ENCODE measurements around the gene CHMP1A.

DNA sequence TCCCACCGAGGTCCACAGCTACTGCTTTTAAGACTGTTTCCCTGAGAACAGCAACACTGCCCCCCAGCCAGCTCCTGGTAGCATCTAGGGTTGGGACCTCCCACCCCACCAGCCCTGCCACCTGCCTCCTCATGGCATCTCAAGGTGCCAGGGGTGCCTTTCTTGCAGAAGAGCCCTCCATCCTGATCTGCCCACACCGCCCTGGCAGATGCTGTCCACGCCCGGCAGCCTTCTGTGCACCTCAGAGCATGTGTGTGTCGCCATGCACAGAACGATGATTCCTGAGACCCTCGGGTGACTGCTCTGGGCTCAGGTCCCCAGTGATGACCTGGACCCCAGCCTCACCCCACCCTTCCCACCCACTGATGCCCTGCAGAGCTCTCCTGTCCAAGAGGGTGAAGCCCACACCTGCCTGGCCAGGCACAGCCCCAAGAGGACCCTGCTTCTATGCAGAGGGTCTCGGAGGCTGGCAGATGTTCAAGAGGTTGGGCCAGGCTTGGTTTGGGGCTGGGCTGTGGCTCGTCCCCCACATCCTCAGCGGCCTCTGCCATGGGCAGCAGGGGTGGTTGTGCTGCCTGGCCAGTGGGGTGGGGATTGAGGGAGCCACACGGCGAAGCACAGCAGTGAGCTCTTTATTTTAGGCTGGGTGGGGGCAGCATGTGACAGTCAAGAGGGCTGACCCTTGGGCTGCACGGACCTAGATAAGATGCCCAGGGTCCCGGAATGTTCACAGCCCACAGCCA, 49.2 kb upstream of the CHMP1A start:
- TF ChIP-seq, protein P1, sequence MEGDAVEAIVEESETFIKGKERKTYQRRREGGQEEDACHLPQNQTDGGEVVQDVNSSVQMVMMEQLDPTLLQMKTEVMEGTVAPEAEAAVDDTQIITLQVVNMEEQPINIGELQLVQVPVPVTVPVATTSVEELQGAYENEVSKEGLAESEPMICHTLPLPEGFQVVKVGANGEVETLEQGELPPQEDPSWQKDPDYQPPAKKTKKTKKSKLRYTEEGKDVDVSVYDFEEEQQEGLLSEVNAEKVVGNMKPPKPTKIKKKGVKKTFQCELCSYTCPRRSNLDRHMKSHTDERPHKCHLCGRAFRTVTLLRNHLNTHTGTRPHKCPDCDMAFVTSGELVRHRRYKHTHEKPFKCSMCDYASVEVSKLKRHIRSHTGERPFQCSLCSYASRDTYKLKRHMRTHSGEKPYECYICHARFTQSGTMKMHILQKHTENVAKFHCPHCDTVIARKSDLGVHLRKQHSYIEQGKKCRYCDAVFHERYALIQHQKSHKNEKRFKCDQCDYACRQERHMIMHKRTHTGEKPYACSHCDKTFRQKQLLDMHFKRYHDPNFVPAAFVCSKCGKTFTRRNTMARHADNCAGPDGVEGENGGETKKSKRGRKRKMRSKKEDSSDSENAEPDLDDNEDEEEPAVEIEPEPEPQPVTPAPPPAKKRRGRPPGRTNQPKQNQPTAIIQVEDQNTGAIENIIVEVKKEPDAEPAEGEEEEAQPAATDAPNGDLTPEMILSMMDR (IDR thresholded peaks at IDR 0.05; ENCODE audit: low read depth, low read length) = no peak
- TF ChIP-seq EZH2phosphoT487 (IDR thresholded peaks at IDR 0.05; ENCODE audit: low read depth) = no peak
